ENCODE data around the gene SMAD6. TPM values are rescaled to one million over a fixed set of nuclear protein-coding genes. Genes with fewer than 3 reads are reported as not detected.

Gene SMAD6
- 11.9 and 15.7 TPM in 2 replicates for total RNA-seq (2014; rRNA removed; shearing (Covaris generic))
- polyA plus RNA-seq (2016; fragmentation: Nextera tagmentation; extraction: Ambion mirVana), result 1.6 and 2.1 TPM in 2 replicates
- long read RNA-seq, result 0 reads

GRCh38 chr15:66702035-66702786 lies at the start of gene SMAD6:
SMAD6 (plus strand) TSS chr15:66702236; CDS start chr15:66703259, 1,023 bp downstream.
- peaks cover 2% of the 10 kb centered on the region; the same call in 1 of the 3 replicates for H3K36me3 Mint-ChIP-seq (ENCODE audit: low read depth)
- Histone ChIP-seq H2AFZ (peak within 1 kb of the TSS; percentile 87), H3K4me2 (peak within 1 kb of the TSS; percentile 95), H3K27ac (ENCODE audit: low read depth) (peak within 1 kb of the TSS; percentile 89), H3K36me3 (ENCODE audit: insufficient read depth) (no peaks in the 10 kb centered on the region), H3K4me1 (ENCODE audit: insufficient read depth) (peaks cover 26% of the 10 kb centered on the region), H3K27me3 (ENCODE audit: insufficient read depth) (peaks cover 48% of the 10 kb centered on the region), H3K4me3 (peak within 1 kb of the TSS; percentile 86), H3K79me2 (replicated peaks; ENCODE audit: insufficient read depth) (peaks cover 15% of the 10 kb centered on the region), H4K20me1 (replicated peaks; ENCODE audit: insufficient read depth) (peaks cover 21% of the 10 kb centered on the region), H3F3A (replicated peaks; ENCODE audit: low read depth) (peaks cover 12% of the 10 kb centered on the region), H3K9me2 (ENCODE audit: insufficient read depth) (no peaks in the 10 kb centered on the region)
- H3K4me3 Mint-ChIP-seq, result peak within 1 kb of the TSS; percentile 84
- H3K9me3 Mint-ChIP-seq, result no peaks in the 10 kb centered on the region
- DNase-seq (ENCODE audit: low spot score), result peak; percentile 99
- H3K4me1 Mint-ChIP-seq, result peaks cover 41% of the 10 kb centered on the region
- ATAC-seq, result peak; percentile 57
- H3K27me3 Mint-ChIP-seq (ENCODE audit: insufficient read depth, low read depth, poor library complexity), result peaks cover 46% of the 10 kb centered on the region
- peak; percentile 74 for TF ChIP-seq POLR2AphosphoS5 (IDR thresholded peaks at IDR 0.05; ENCODE audit: low read depth)
- no peak; the same call in 1 of the 2 replicates for TF ChIP-seq CREB1 (CRISPR knock-in tag; IDR thresholded peaks at IDR 0.05; ENCODE audit: low read depth)
- TF ChIP-seq ZNF331 (CRISPR knock-in tag; IDR thresholded peaks at IDR 0.05; ENCODE audit: low read depth), result no peak
- peak; percentile 61 for TF ChIP-seq EZH2 (IDR thresholded peaks at IDR 0.05; ENCODE audit: low read depth, unreplicated experiment)
- no peak for TF ChIP-seq STAT1 (IDR thresholded peaks at IDR 0.05; ENCODE audit: unreplicated experiment)
- no peak within 1 kb of the TSS for H3K27ac Mint-ChIP-seq

GRCh38 chr15:66652806-66653205 lies 49.2 kb upstream of the SMAD6 start:
- Mint-ChIP-seq H3K4me3 (no peak overlapping the region), H3K4me1 (peaks cover 51% of the 10 kb centered on the region)
- TF ChIP-seq POLR2AphosphoS5 (IDR thresholded peaks at IDR 0.05; ENCODE audit: low read depth) (no peak), ZNF114 (CRISPR knock-in tag; IDR thresholded peaks at IDR 0.05) (no peak), JUNB (IDR thresholded peaks at IDR 0.05; ENCODE audit: unreplicated experiment) (no peak), REST (IDR thresholded peaks at IDR 0.05; ENCODE audit: unreplicated experiment) (no peak), CREB1 (CRISPR knock-in tag; IDR thresholded peaks at IDR 0.05; ENCODE audit: low read depth) (no peak)
- TF ChIP-seq, protein P1, sequence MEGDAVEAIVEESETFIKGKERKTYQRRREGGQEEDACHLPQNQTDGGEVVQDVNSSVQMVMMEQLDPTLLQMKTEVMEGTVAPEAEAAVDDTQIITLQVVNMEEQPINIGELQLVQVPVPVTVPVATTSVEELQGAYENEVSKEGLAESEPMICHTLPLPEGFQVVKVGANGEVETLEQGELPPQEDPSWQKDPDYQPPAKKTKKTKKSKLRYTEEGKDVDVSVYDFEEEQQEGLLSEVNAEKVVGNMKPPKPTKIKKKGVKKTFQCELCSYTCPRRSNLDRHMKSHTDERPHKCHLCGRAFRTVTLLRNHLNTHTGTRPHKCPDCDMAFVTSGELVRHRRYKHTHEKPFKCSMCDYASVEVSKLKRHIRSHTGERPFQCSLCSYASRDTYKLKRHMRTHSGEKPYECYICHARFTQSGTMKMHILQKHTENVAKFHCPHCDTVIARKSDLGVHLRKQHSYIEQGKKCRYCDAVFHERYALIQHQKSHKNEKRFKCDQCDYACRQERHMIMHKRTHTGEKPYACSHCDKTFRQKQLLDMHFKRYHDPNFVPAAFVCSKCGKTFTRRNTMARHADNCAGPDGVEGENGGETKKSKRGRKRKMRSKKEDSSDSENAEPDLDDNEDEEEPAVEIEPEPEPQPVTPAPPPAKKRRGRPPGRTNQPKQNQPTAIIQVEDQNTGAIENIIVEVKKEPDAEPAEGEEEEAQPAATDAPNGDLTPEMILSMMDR (conservative IDR thresholded peaks at IDR 0.05; ENCODE audit: low read depth in 2 of 2), result no peak

More at GRCh38 chr15:66652806-66653205, 49.2 kb upstream of the SMAD6 start:
- ATAC-seq (no peak), DNase-seq (ENCODE audit: low spot score) (no peak)
- Histone ChIP-seq H3K4me3 (no peak overlapping the region), H3K27me3 (ENCODE audit: insufficient read depth) (no peaks in the 10 kb centered on the region), H3K36me3 (ENCODE audit: insufficient read depth) (no peaks in the 10 kb centered on the region), H3K9me2 (ENCODE audit: insufficient read depth) (no peaks in the 10 kb centered on the region), H3F3A (replicated peaks; ENCODE audit: low read depth) (peaks cover 7% of the 10 kb centered on the region; the same call in 1 of the 2 replicates), H2AFZ (no peak overlapping the region), H3K4me2 (no peak overlapping the region), H3K4me1 (ENCODE audit: insufficient read depth) (peaks cover 40% of the 10 kb centered on the region), H4K20me1 (replicated peaks; ENCODE audit: insufficient read depth) (no peaks in the 10 kb centered on the region), H3K27ac (ENCODE audit: low read depth) (no peak overlapping the region), H3K79me2 (replicated peaks; ENCODE audit: insufficient read depth) (no peaks in the 10 kb centered on the region)
- H3K9me3 Mint-ChIP-seq, result no peaks in the 10 kb centered on the region
- H3K36me3 Mint-ChIP-seq (ENCODE audit: low read depth), result no peaks in the 10 kb centered on the region
- no peak overlapping the region for H3K27ac Mint-ChIP-seq
- H3K27me3 Mint-ChIP-seq (ENCODE audit: insufficient read depth, low read depth, poor library complexity), result peaks cover 31% of the 10 kb centered on the region
